GM12874 (cell line): ENCODE data around the gene TBC1D3B.

Experiments
- TF ChIP-seq, protein P1 (sequence below): IDR thresholded peaks from 2 replicates; pipeline ENCODE4 v1.5.1; 2011; ENCODE audit warnings: low read depth, mild to moderate bottlenecking, control low read depth, low read length, moderate library complexity; ENCODE audit not compliant: insufficient read depth

The TBC1D3B gene

DNA sequence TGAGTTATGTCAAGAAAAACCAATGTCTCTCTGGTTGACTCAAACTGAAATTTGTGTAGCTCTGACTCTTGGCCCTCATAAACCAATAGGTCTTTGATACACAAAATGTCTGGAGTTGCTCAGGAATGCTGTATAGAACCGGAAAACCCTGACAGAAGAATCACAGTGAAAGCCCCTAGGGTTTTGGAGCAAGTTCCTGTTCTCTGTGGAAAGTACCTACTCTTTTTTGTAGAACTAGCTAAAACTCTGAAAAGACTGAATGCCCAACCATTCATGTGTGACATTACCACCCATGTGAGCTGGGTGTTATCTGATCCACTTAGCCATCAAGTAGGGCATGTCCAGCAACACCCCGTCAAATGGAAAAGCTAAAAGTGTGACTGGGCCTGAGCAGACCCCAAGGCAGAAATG is 44.0 kb downstream of the TBC1D3B start:
- TF ChIP-seq, protein P1, sequence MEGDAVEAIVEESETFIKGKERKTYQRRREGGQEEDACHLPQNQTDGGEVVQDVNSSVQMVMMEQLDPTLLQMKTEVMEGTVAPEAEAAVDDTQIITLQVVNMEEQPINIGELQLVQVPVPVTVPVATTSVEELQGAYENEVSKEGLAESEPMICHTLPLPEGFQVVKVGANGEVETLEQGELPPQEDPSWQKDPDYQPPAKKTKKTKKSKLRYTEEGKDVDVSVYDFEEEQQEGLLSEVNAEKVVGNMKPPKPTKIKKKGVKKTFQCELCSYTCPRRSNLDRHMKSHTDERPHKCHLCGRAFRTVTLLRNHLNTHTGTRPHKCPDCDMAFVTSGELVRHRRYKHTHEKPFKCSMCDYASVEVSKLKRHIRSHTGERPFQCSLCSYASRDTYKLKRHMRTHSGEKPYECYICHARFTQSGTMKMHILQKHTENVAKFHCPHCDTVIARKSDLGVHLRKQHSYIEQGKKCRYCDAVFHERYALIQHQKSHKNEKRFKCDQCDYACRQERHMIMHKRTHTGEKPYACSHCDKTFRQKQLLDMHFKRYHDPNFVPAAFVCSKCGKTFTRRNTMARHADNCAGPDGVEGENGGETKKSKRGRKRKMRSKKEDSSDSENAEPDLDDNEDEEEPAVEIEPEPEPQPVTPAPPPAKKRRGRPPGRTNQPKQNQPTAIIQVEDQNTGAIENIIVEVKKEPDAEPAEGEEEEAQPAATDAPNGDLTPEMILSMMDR, result no peak

- TF ChIP-seq, protein P1, result no peak
Observed at GRCh38 chr17:36131931-36132330, 44.5 kb downstream of the TBC1D3B start.

DNA sequence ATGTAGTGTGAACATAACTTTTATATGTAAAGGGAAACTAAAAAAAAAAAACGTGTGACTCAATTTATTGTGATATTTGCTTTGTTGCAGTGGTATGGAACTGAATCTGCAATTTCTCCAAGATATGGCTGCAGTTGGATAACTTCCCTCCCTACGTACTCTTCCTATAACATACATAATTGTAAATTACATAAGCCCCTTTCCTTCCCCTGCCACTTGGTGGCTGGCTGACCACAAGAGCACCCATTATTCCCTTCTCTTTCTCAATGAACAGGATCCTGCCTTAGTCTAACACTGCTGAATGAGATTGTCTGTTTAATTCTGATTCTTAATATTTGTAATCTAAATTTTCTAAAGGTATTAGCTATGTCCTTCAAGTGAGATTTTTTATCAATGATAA is 45.0 kb downstream of the TBC1D3B start:
- TF ChIP-seq, protein P1, result 0 out of 2 replicates have a peak, but pooled peaks have one; percentile 16

GRCh38 chr17:36130346-36130745 is 46.1 kb downstream of the TBC1D3B start:
- TF ChIP-seq, protein P1, result no peak

DNA sequence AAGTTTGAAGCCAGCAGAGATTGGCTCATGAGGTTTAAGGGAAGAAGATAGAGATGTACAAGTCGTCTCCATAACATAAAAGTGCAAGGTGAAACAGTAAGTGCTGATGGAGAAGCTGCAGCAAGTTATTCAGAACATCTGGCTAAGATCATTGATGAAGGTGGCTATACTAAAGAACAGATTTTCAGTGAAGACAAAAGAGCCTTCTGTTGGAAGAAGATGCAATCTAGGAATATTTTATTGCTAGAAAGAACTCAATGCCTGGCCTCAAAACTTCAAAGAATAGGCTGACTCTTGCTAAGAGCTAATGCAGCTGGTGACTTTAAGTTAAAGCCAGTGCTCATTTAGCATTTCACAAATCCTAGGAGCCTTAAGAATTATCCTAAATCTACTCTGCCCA is 46.8 kb downstream of the TBC1D3B start:
- TF ChIP-seq, protein P1, result no peak

DNA sequence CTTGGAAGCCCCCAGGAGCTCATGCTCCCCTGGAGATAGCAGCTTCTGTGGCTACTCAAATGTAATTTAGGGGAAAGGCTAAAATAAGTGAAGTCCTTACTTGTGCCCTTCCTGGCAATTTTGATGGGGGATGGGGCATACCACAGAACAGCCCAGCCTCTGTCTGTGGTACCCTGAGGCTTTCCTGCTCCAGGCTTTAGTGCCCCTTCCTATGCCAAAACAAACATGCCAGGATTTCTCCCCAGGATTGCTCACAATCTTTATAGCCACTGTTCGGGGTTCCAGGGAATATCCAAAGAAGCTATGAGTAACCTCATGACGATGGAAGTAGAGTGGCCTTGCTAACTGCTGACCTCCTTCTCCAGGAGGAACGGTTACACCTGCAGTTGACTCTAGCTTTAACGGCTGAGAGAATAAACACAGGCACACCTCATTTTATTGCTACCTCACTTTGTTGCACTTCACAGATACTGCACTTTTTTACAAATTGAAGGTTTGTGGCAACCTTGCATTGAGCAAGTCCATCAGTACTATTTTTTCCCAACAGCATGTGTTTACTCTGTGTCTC is 47.9 kb downstream of the TBC1D3B start:
- TF ChIP-seq, protein P1, result no peak

DNA sequence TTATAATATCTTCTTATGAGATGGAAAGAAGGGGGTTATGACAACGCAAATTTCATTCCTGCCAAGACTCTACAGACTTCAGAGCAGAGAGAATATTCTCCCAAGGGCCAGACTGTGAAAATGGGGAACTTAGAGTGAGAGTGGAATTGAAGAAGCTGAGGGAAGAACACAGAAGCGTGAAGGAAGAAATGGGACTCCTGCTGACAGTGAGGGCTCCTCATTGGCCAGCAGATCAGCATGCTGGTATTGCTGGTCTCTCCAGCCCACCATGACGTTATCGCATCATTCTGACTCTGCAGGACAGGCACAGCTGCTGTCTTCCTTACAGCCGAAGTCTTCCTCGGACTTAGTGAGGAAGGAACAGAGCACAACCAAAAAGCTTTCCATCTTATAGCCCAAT is 48.5 kb downstream of the TBC1D3B start:
- TF ChIP-seq, protein P1, result no peak
